Bronchial epithelial cell (primary cell): ENCODE measurements around the gene GNA14. TPM values are rescaled to one million over a fixed set of nuclear protein-coding genes. Genes with fewer than 3 reads are reported as not detected.

ENCODE experiments used
- DNase-seq: peaks from one replicate; pipeline ENCODE4 v3.0.0-alpha.2; 2010; ENCODE audit warnings: low read depth
- FAIRE-seq: peaks from 2 replicates; lab custom pipeline; 2011; peaks lifted over from hg19 to GRCh38; lab: Jason Lieb, UNC
- H3K27me3 ChIP-seq: 2 replicates; pipeline ENCODE4 v1.5.1; 2011; ENCODE audit warnings: low read length; ENCODE audit not compliant: control insufficient read depth, insufficient read depth
- H3K36me3 ChIP-seq: 2 replicates; pipeline ENCODE4 v1.5.1; 2011; ENCODE audit warnings: low read length; ENCODE audit not compliant: control insufficient read depth, insufficient read depth
- H3K4me3 ChIP-seq: 2 replicates; pipeline ENCODE4 v1.5.1; 2011; ENCODE audit warnings: mild to moderate bottlenecking, low read depth, low read length, control low read depth
- CTCF ChIP-seq: IDR thresholded peaks from 2 replicates; pipeline ENCODE4 v1.5.1; 2011; ENCODE audit warnings: mild to moderate bottlenecking, moderate library complexity, low read length, control low read depth, inconsistent platforms; ENCODE audit not compliant: insufficient read depth, severe bottlenecking
- total RNA-seq: library from RNA; depleted of rRNA; stranded (reverse); fragments of >200 nt; gene quantifications from 2 replicates; pipeline ENCODE4 v1.2.1, GENCODE V29; 2014

GNA14 gene
- total RNA-seq, 1 donor from 2014 or later = not detected

DNA sequence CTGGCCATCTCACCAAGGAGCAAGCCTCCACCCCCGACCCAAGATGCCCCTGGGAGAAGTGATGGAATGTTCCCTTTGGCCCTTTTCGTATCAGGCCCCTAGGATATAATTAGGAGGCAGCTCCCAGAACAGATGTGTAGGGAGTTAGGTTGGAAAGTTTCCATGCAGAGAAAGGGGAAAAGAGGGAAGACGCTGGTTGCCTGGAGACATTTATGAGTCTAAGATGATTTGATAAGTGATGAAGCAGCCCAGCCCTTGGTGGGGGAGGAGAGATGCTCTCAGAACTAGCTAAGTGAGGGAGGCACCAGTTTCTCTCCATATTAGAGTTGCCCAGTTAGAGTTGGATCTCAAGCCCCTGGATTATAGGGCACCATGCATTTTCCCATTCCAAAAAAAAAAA lies 137.5 kb downstream of the GNA14 start:
- no peaks in the 10 kb centered on the region for H3K27me3 ChIP-seq
- no peak overlapping the region for H3K4me3 ChIP-seq
- TF ChIP-seq CTCF = no peak
- no peak for DNase-seq
- H3K36me3 ChIP-seq = no peaks in the 10 kb centered on the region
- FAIRE-seq = no peak

DNA sequence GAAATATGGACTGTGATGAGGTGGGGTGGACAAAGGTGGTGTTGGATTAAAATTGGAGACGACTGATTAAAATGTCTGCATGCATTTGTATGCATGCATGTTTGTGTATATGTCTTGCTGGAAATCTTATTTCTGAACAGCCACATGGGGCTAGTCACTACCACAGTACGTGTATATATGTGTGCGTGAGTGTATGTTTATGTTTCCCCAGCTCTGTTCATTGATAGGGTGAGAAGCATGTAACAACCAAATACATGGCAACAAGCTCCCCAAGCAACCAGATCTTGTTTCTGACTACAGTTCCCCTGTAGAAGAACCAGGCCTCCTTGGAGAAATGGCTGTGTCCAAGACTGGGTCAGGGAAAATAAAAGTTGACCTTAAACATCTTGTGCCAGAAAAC lies 139.7 kb downstream of the GNA14 start:
- Histone ChIP-seq H3K4me3 (no peak overlapping the region), H3K36me3 (no peaks in the 10 kb centered on the region), H3K27me3 (no peaks in the 10 kb centered on the region)
- DNase-seq (no peak), FAIRE-seq (no peak)
- no peak for TF ChIP-seq CTCF

DNA sequence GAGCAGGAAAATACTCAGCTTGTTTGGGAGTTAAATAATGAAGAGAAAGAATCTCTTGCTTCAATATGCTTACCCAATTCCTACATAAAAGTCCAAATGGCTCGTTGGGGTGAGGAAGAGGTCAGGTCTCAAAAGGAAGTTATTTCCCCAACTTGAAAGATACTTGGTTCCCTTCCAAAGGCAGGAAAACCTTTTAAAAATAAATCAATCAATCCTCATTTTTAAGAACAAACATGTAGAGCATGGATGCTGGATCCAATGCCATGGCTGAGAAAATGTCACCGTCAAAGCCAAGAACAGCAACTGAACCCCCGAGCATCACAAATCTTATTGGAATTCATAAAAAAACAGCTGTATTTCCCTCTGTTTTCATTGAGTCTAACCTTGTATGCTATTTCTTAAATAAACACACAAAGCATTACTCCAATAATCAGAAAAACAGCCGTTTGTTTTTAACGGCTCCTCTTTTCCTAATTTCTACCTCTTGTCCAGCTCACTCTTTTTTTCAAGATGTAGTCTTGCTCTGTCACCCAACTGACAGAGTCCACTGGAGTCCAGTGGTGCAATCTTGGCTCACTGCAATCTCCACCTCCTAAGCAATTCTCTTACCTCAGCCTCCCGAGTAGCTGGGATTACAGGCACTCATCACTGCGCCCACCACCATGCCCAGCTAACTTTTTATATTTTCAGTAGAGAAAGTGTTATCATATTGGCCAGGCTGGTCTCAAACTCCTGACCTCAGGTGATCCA lies 140.7 kb downstream of the GNA14 start:
- DNase-seq (no peak), FAIRE-seq (no peak)
- H3K4me3 ChIP-seq = no peak overlapping the region
- H3K27me3 ChIP-seq = no peaks in the 10 kb centered on the region
- TF ChIP-seq CTCF = no peak
- H3K36me3 ChIP-seq = no peaks in the 10 kb centered on the region

DNA sequence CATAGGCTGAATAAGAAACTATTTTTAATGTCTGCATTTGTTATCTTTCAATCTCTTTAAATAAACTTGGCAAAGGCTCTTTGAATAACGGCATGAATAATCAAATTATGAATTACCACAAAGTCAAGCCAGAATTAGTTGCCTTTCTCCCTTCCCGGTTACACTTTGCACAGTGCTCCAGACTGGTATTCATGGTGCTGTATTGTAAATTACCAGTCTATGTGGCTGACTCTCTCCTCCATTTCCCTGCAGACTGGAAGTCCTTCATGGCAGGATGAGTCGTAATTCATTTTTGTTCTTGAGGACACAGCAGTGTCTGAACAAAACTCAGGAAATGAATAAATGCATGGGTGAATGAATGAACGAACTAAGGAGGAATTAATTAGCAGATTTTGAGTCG lies 142.9 kb downstream of the GNA14 start:
- no peak for FAIRE-seq
- no peak for TF ChIP-seq CTCF

DNA sequence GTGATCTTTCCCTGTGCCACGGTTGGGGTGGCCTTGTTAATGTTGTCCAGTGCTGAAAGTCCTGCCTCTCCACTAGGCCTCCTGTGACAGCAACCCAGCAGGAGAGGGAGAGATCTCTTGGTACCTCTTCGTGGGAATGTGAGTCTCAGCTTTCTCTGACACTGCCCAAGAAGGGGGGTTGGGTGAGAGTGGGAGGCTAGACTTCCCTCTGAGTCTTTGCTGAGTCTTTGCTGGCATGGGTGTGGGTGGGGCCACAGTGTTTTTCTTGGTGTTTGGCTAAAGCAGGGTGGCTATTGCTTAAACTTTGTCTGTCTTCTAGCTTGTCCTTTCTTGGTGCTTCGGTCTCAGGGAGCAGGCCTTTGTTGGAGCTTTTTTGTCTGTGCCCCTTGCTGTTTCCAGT lies 145.6 kb downstream of the GNA14 start:
- DNase-seq (no peak), FAIRE-seq (no peak)
- TF ChIP-seq CTCF = no peak
- no peaks in the 10 kb centered on the region for H3K36me3 ChIP-seq
- H3K27me3 ChIP-seq = no peaks in the 10 kb centered on the region
- H3K4me3 ChIP-seq = no peak overlapping the region

More for the DNA sequence above, 142.9 kb downstream of the GNA14 start:
- DNase-seq = no peak
- H3K36me3 ChIP-seq = no peaks in the 10 kb centered on the region
- H3K4me3 ChIP-seq = no peak overlapping the region
- H3K27me3 ChIP-seq = no peaks in the 10 kb centered on the region

DNA sequence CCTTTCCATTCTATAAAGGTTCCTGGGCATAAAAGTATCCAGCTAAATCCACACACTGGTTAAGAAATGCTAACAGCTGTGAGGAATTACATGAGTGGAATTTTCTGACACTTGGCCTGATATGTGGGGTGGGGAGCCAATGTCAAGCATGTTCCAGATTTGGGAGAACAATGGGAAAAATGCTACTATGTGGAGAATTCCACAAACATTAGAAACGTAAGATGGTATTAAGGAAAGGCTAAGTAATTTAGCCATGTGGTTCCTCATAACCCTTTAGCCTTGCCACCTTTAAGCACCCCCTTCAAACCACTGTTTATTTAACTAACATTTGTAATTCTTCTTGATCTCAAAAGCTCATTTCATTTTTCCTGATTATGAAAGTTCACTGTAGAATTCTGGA lies 149.2 kb downstream of the GNA14 start:
- no peak for TF ChIP-seq CTCF
- Histone ChIP-seq H3K4me3 (no peak overlapping the region), H3K36me3 (no peaks in the 10 kb centered on the region), H3K27me3 (no peaks in the 10 kb centered on the region)
- FAIRE-seq = no peak
- no peak for DNase-seq
